AG09309 (cell line): Measurements from ENCODE around the gene ABLIM2.
A peak's percentile ranks its signal among the peaks of the same experiment; 100 is the strongest.

Experiments
- DNase-seq: peaks from one replicate; pipeline ENCODE4 v3.0.0-alpha.2; 2010; ENCODE audit warnings: low read depth
- H3K4me3 ChIP-seq: 2 replicates; pipeline ENCODE4 v1.5.1; 2011; ENCODE audit warnings: mild to moderate bottlenecking, low read depth, low read length, moderate library complexity; ENCODE audit not compliant: control insufficient read depth
- CTCF ChIP-seq: IDR thresholded peaks from 2 replicates; pipeline ENCODE4 v1.5.1; 2011; ENCODE audit warnings: mild to moderate bottlenecking, low read depth, low read length, inconsistent platforms; ENCODE audit not compliant: insufficient read depth, control insufficient read depth; ENCODE audit errors: missing control alignments

The ABLIM2 gene

GRCh38 chr4:8191136-8191747 lies 32.6 kb upstream of the ABLIM2 start:
- no peak for TF ChIP-seq CTCF
- no peak overlapping the region for H3K4me3 ChIP-seq
- DNase-seq: no peak

GRCh38 chr4:8189551-8190466 lies 31.2 kb upstream of the ABLIM2 start:
- no peak overlapping the region for H3K4me3 ChIP-seq
- TF ChIP-seq CTCF: no peak
- no peak for DNase-seq

- no peak overlapping the region for H3K4me3 ChIP-seq
- no peak for TF ChIP-seq CTCF
- no peak for DNase-seq
Measured at GRCh38 chr4:8188743-8189550, 30.3 kb upstream of the ABLIM2 start.

- no peak for TF ChIP-seq CTCF
- H3K4me3 ChIP-seq: no peak overlapping the region
- DNase-seq: no peak
Measured at GRCh38 chr4:8188085-8188484, 29.5 kb upstream of the ABLIM2 start.

- H3K4me3 ChIP-seq: no peak overlapping the region
- no peak for DNase-seq
- TF ChIP-seq CTCF: no peak
Measured at GRCh38 chr4:8185930-8186329, 27.3 kb upstream of the ABLIM2 start.

GRCh38 chr4:8185295-8185694 lies 26.7 kb upstream of the ABLIM2 start:
- TF ChIP-seq CTCF: no peak
- DNase-seq: peak; percentile 80
- H3K4me3 ChIP-seq: no peak overlapping the region
